Measurements from ENCODE around the gene PDGFD. TPM values are rescaled to one million over a fixed set of nuclear protein-coding genes. Genes with fewer than 3 reads are reported as not detected.

Gene PDGFD
- polyA plus RNA-seq, 1 donor (not counting 4 experiments of a cell fraction or from before 2014, with no cell fraction given), result 0.28 TPM

GRCh38 chr11:103902994-103903393 is 261.0 kb downstream of the PDGFD start:
- FAIRE-seq (no peak), DNase-seq (ENCODE audit: low read depth, low spot score) (no peak)
- no peaks in the 10 kb centered on the region for H4K20me1 ChIP-seq (ENCODE audit: control insufficient read depth, extremely low read depth, insufficient read depth, low read length)
- H3K36me3 ChIP-seq (ENCODE audit: control insufficient read depth in 2 of 2, extremely low read depth in 1 of 2, insufficient read depth in 2 of 2, low read length in 2 of 2), result no peaks in the 10 kb centered on the region
- no peaks in the 10 kb centered on the region for H3K9me1 ChIP-seq (ENCODE audit: control insufficient read depth, extremely low read depth, insufficient read depth, low read length)
- no peak overlapping the region for H2AFZ ChIP-seq (ENCODE audit: control insufficient read depth, low read length)
- H3K4me1 ChIP-seq (ENCODE audit: control insufficient read depth, extremely low read depth, insufficient read depth, low read length), result no peaks in the 10 kb centered on the region
- no peak overlapping the region for H3K4me2 ChIP-seq (ENCODE audit: control insufficient read depth, extremely low read depth, insufficient read depth, low read depth, low read length)
- H3K9me3 ChIP-seq (ENCODE audit: control insufficient read depth, low read depth, low read length), result no peaks in the 10 kb centered on the region
- no peak overlapping the region for H3K27ac ChIP-seq (ENCODE audit: control insufficient read depth, insufficient read depth, low read length)
- no peak for TF ChIP-seq CTCF (optimal IDR thresholded peaks at IDR 0.05 in 1 of 3, IDR thresholded peaks at IDR 0.05 in 1 of 3, conservative IDR thresholded peaks at IDR 0.05 in 1 of 3; ENCODE audit: extremely low read depth in 1 of 3, insufficient read depth in 2 of 3, low read length in 3 of 3)
- TF ChIP-seq EZH2 (IDR thresholded peaks at IDR 0.05; ENCODE audit: low read length), result no peak
- H3K79me2 ChIP-seq (ENCODE audit: control insufficient read depth, insufficient read depth, low read length), result no peaks in the 10 kb centered on the region
- no peak overlapping the region for H3K9ac ChIP-seq (ENCODE audit: control insufficient read depth, extremely low read depth, insufficient read depth, low read length)
- dilution Hi-C loops (cut with MboI; ENCODE audit: extremely low pct_ligation_motif_present, low sequenced_read_pairs), result no loop called here
- no peaks in the 10 kb centered on the region for H3K27me3 ChIP-seq (ENCODE audit: control insufficient read depth, extremely low read depth, insufficient read depth, low read length)
- H3K4me3 ChIP-seq (ENCODE audit: control insufficient read depth in 2 of 3, extremely low read depth in 1 of 3, insufficient read depth in 2 of 3, low read depth in 1 of 3, low read length in 3 of 3), result no peak overlapping the region

GRCh38 chr11:103901656-103902055 is 262.3 kb downstream of the PDGFD start:
- Histone ChIP-seq H2AFZ (ENCODE audit: control insufficient read depth, low read length) (no peak overlapping the region), H3K9me3 (ENCODE audit: control insufficient read depth, low read depth, low read length) (no peaks in the 10 kb centered on the region), H3K36me3 (ENCODE audit: control insufficient read depth in 2 of 2, extremely low read depth in 1 of 2, insufficient read depth in 2 of 2, low read length in 2 of 2) (no peaks in the 10 kb centered on the region), H3K79me2 (ENCODE audit: control insufficient read depth, insufficient read depth, low read length) (no peaks in the 10 kb centered on the region), H3K9ac (ENCODE audit: control insufficient read depth, extremely low read depth, insufficient read depth, low read length) (no peak overlapping the region), H3K4me2 (ENCODE audit: control insufficient read depth, extremely low read depth, insufficient read depth, low read depth, low read length) (no peak overlapping the region), H3K27ac (ENCODE audit: control insufficient read depth, insufficient read depth, low read length) (no peak overlapping the region), H3K27me3 (ENCODE audit: control insufficient read depth, extremely low read depth, insufficient read depth, low read length) (no peaks in the 10 kb centered on the region), H3K4me1 (ENCODE audit: control insufficient read depth, extremely low read depth, insufficient read depth, low read length) (no peaks in the 10 kb centered on the region), H3K4me3 (ENCODE audit: control insufficient read depth in 2 of 3, extremely low read depth in 1 of 3, insufficient read depth in 2 of 3, low read depth in 1 of 3, low read length in 3 of 3) (no peak overlapping the region), H3K9me1 (ENCODE audit: control insufficient read depth, extremely low read depth, insufficient read depth, low read length) (no peaks in the 10 kb centered on the region), H4K20me1 (ENCODE audit: control insufficient read depth, extremely low read depth, insufficient read depth, low read length) (no peaks in the 10 kb centered on the region)
- dilution Hi-C loops (cut with MboI; ENCODE audit: extremely low pct_ligation_motif_present, low sequenced_read_pairs), result no loop called here
- no peak for TF ChIP-seq EZH2 (IDR thresholded peaks at IDR 0.05; ENCODE audit: low read length)
- FAIRE-seq (no peak), DNase-seq (ENCODE audit: low read depth, low spot score) (no peak)
